HG03045 (cell line): Measurements from ENCODE around the gene HHEX.
A peak's percentile ranks its signal among the peaks of the same experiment; 100 is the strongest.
"Not testable (repeated sequence)": the region's sequence is repeated elsewhere in the genome, so short reads cannot be mapped to it uniquely, and the experiment has no call there.

Source experiments
- ATAC-seq: cut with Tn5 transposase; IDR thresholded peaks from one replicate; pipeline ENCODE4 v1.9.1; 2021; ENCODE audit warnings: mild to moderate bottlenecking, moderate library complexity; ENCODE audit not compliant: unreplicated experiment

HHEX gene

DNA sequence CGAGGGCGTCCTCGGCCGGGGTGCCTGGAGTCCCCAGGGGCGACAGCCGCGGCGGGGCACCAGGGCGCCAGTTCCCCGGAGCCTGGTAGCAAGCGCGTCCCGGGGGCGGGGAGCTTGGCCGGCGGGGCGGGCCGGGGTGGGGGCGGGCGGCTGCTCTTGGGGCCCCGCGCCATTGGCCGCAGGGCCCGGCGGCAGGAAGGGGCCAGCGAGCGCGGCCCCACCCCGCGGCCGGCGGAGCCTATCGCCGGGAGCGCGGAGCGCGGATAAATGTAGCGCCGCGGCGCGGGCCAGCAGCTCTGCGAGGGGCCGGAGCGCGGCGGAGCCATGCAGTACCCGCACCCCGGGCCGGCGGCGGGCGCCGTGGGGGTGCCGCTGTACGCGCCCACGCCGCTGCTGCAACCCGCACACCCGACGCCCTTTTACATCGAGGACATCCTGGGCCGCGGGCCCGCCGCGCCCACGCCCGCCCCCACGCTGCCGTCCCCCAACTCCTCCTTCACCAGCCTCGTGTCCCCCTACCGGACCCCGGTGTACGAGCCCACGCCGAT lies at the start of gene HHEX:
HHEX (plus strand) TSS at position 293 of the 548 bp plus-strand sequence; CDS start at position 325, 32 bp downstream.
- peak; percentile 60 for ATAC-seq

DNA sequence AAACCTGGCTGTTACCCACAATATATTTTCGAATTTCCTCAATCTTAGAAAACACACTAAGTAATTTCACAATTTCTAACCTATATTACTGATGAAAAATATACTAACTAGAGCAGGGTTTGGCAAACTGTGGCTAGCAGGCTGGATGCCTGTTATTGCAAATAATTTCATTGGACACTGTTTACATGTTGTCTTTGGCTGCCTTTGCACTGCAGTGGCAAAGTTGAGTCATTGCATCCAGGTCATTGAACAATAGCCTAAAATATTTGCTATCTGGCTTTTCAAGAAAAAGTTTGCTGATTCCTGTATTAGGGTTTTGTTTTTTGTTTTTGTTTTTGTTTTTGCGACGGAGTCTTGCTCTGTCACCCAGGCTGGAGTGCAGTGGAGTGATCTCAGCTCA lies 49.6 kb upstream of the HHEX start:
- ATAC-seq = no peak

DNA sequence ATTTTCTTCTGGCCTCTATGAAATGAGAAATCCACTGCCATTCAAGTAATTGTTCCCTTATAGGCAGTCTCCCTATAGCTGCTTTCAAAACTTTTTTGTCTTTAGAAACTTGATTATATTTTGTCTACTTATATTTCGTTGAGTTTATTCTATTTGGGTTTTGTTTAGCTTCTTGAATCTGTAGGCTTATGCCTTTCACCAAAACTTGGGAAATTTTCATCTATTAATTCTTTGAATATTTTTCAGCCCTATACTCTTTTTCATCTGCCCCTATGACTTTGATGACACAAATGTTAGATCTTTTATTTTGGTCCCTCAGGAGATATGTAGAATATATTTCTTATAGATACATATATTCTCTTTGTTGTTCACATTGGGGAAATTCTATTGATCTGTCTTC lies 48.3 kb upstream of the HHEX start:
- ATAC-seq = no peak

DNA sequence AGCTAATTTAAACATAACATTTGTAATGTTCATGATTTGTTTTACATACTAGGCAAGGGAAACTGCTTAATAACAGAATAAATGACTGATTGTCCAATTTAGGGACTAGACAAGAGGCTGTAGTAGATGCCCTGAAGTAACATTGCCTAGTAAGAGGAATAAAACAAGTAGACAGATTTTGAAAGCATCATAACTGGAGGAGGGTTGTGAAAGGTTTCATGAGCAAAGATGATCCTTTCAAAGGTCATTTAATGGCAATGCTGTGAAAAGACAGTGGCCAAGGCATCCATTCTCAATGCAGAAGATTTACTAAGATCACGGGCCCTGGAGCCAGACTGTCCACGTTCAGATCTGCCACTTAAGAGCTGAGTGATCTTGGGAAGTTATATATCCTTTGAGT lies 44.8 kb upstream of the HHEX start:
- no peak for ATAC-seq

DNA sequence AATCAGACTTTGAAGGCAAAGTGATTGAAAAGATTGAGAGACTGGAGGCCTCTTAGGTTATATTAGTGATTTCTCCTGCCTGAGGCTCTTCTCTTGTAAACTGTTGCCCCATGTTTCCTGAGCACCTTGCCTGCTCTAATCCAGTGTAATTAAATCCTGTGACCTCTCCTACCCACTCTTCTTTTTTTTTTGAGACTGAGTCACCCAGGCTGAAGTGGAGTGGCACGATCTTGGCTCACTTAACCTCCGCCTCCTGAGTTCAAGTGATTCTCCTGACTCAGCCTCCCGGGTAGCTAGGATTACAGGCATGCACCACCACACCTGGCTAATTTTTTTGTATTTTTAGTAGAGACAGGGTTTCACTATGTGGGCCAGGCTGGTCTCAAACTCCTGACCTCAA lies 38.9 kb upstream of the HHEX start:
- ATAC-seq = not testable (repeated sequence)

DNA sequence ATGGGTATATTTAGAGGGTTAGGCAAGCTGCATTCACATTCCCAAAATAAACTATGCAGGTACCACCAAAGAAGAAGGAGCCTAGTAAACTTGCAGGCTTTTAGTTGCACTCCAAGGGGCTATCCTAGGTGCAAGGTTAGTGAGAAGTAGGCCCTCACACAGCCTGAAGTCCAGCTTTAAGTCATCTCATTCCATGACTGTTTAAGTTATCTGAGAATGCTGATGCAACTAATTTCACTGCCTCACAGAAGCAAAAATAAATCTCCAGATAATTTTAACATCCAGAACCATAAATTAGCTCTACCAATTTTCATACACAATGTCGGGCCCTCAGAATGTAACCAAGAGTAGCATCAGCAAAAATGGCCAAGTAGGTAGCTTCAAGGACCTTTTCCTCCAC lies 34.3 kb upstream of the HHEX start:
- no peak for ATAC-seq

DNA sequence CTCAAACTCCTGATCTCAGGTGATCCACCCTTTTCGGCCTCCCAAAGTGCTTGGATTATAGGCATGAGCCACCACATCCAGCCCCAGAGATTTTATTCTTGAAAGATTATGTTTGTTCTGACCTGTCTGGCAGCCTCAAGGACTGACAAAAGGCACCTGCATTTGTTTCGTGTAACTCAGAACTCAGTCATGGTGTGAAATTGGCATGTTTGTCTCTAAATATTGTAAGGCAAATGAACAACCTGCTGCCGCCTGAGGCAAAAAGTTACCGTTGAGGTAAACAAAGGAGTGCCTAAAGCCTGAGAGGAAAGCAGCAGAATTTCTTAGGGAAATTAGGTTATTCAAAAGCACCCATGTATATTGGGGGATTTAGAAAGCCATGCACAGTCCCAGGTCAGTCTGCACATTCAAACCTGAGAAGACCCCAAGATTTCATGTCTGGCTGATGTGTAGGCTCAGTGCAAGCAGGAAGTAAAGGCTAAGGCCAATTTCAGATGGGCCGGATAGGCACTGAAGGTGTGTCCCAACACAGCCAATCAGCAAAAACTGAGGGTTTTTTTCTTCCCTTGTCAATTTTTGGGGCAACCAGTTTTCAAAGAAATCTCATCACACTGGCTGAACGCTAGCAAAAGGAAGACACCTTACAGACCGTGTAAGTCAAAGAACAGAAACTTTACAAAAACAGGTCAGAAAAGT lies 33.3 kb upstream of the HHEX start:
- ATAC-seq = no peak

DNA sequence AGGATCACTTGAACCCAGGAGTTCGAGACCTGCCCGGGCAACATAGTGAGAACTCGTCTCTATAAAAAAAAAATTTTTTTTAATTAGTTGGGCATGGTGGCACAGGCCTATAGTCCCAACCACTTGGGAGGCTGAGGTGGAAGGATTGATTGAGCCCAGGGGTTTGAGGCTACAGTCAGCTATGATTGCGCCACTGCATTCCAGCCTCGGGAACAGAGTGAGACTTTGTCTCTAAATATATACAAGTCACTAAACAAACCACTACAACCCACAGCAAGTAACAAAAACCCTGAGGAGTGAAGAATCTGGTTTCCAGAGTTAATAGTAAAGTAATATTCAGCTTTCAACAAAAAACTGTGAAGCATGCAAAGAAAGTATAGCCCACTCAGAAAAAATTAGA lies 32.7 kb upstream of the HHEX start:
- ATAC-seq = no peak

DNA sequence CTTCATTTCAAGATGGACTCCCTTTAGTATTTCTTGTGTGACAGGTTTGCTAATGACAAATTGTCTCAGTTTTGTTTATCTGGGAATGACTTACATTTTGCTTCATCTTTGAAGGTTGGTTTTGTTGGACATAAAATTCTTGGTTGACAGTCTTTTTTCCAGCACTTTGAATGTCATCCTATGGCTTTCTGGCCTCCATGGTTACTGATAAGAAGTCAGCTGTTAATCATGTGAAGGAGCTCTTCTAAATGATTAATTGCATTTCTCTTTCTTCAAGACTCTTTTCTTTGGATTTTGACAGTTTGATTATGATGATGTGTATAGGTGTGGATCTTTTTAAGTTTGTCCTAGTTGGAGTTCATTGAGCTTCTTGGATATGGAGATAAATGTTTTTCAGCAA lies 26.9 kb upstream of the HHEX start:
- ATAC-seq = no peak

DNA sequence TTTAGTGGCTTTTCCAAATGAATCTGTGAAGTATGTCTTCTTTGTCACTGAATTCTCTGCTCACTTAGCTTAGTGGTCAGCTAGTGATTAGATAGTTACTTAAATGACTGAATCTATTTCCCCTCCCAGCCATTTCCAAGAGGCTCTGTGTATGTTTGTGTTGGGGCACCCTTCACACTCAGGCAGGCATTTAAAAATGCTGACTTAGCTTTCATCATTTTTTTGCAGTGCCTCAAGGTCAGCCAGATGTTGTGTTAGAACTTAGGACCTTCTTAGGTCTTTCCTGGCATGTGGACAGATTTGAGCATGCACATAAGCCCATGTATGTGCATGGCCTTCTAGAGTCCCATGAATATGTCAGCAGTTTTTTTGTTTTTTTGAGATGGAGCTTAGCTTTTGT lies 25.4 kb upstream of the HHEX start:
- ATAC-seq = no peak

DNA sequence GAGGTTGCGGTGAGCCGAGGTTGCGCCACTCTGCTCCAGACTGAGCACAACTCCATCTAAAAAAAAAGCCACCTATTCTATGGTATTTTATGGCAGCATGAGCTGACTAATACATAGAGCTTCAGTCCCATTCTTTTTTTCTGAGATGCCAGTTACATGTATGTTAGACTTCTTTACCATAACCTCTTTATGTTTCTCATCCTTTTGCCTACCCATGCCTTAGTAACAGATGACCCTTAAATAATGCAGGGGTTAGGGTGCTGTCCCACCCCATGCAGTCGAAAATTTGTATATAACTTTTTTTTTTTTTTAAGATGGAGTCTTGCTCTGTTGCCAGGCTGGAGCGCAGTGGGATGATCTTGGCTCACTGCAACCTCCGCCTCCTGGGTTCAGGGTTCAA lies 22.7 kb upstream of the HHEX start:
- ATAC-seq = no peak

DNA sequence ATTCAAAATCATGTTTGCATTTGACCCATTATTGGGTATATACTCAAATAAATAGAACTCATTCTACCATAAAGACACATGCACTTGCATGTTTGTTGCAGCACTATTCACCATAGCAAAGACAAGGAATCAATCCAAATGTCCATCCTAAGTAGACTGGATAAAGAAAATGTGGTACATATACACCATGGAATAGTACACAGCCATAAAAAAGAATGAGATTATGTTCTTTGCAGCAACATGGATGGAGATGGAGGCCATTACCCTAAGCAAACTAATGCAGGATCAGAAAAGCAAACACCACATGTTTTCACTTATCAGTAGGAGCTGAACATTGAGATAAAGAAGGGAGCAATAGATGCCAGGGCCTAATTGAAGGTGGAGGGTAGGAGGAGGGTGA lies 12.0 kb upstream of the HHEX start:
- ATAC-seq = no peak

DNA sequence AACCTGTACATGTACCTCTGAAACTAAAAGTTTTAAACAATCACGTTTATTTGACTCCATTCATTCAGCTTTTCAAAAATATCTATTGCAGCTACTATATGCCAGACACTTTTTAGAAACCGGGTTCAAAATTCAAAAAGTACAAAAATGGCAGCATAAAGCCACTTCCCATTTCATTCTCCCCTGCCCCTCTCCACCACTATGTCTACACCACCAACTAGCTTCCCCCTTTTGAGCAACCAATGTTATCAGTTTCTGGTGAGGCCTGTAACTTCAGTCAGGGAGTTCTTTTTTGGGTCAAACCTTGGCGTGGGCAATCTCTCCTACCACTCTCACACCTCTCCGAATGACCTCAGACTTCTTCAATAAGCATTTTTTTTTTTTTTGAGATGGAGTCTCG lies 11.5 kb upstream of the HHEX start:
- no peak for ATAC-seq

DNA sequence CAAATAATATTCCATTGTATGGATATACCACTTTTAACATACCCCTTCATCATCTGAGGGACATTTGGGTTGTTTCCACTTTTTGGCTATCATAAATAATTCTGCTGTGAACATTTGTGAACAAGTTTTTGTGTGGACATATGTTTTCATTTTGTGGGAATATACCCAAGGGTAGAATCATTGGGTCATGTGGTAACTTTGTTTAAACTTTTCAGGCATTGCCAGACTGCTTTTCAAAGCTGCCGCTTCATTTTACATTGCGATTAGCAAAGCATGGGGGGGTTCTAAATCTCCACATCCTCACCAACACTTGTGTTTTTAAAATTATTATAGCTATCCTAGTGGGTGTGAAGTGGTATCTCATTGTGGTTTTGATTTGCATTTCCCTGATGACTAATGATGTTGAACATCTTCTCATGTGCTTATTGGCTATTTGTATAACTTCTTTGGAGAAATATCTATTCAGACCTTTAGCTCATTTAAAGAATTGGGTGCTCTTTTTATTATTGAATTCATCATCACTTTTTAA lies 8.4 kb upstream of the HHEX start:
- ATAC-seq = no peak

DNA sequence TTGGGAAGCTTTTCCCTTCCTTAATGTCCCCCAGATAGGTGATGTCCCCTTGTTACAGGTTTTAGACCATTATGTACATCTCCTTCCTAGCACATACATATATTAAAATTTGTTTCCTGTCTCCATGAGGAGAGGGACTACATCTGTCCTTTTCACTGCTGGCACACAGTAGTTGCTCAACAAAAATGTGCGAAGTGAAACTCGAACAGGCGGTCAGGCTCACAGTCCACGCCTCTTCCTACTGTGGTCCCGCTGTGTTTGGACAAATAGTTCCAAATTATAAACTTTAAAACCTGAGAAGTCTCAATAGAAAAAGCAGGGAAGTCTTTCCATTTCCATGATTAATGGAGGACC lies 1.2 kb upstream of the HHEX start:
- no peak for ATAC-seq

DNA sequence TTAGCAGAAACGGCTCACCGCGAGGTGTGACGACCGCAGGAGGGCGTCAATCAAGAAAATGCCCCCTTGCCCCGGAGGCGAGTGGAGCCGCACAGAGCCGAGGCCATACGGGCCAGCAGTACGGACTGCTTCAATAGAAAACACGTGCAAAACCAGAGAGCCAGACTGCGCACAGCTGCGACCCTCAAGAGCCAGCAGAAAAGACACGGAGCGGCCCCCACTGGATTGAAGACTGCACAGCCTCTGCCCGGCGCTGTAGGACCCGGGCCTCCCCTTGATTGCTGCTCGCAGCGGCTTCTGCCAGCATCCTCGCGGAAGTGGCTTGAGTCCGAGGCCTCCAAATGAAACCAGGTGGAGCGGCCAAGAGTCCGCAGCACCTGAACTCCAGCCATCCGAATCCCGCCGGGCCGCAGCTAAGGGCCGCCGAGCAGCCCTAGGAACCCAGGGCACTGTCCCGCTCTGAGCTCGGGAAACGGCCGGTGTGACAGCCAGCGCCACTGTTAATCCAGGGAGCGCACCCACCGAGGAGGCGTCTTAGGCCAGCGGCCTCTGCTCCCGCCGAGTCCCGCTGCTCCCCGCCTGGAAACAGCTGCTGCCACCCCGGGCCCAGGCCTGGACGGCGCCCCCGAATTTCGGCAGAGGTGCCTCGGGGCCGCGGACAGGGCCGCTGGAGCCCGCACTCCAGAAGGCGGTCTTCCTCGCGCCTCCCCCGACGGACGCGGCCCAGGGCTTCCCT lies 660 bp upstream of the HHEX start:
- peak; percentile 29 for ATAC-seq

DNA sequence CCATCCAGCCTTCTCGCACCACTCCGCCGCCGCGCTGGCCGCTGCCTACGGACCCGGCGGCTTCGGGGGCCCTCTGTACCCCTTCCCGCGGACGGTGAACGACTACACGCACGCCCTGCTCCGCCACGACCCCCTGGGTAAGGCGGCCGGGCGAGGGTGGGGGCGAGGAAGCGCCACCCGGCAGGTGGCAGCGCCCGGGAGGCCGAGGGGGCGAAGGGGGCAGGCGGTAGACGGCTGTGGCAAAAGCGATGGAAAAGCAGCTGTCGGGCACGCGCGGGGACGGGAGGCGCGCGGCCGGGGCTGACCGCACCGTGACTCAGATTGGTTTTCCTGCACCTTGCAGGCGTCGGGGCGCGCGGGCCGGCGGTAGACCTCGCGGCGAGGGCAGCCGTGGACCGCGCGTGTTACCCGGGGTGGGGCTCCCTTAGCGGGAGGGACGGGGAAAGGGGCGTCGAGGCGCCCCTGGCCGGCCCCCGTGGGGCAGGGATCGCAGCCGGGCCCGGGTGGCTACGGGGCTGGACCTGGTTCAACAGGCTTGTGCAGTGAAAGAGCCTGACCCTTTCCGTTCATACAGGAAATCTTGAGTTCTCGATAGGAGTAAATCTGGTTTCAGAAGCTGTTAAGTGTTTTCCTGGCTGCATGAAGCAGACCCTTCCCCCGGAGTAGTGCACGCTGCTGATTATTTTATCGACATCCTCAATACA lies 608 bp downstream of the HHEX start:
- peak; percentile 25 for ATAC-seq

DNA sequence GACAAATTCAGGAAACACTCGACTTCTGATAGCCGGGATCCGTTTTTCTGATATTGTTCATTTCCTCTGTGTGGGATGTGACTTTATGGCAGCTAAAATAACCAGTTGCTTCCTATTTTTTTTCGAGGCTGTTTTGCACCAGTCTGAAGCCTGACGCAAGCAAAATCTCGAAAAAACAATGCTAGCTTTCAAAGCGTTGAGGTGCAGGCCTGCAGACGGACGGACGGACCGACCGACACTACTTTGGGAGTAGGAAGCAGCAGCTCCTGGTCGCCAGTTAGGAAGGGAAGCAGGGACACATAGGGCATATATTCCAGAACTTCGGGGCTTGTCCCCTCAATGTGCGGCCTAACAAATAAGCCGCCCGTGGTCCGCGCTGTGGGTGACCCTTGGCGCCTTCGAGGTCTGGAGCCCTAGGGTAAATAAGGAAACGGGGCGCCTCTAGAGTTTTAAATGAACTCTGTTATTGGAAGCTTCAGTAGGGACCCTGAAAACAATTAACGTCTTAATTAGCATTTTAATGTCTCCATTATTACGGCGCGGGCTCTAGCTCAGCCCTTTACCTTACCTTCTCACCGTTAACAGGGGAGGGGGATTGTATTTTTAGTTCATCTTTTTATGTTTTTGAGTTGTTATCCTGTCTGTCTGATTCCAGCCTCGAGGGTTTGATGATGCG lies 1.3 kb downstream of the HHEX start:
- no peak for ATAC-seq

DNA sequence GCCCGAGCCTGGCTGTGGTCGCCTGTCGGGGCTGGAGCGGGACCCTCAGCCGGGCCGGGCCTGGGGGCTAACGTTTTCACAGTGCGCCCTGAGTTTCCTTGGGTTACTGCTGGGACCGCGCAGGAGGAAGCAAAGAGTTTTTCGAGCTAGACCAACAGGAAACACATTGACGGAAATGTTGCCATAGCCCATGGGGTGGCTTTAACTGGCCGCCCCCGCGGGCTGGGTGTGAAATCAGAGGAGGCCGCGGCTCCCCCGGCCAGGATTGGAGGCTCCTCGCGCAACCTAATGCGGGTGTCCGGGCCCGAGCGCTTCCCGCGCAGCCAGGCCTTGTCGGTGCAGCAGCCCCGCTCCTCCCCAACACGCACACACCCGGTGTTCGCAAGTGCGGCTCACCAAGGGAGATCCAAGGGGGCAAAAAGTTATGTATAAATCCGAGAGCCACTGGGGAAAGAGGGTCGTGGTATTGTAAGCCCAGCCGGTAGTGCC lies 1.9 kb downstream of the HHEX start:
- ATAC-seq = no peak

DNA sequence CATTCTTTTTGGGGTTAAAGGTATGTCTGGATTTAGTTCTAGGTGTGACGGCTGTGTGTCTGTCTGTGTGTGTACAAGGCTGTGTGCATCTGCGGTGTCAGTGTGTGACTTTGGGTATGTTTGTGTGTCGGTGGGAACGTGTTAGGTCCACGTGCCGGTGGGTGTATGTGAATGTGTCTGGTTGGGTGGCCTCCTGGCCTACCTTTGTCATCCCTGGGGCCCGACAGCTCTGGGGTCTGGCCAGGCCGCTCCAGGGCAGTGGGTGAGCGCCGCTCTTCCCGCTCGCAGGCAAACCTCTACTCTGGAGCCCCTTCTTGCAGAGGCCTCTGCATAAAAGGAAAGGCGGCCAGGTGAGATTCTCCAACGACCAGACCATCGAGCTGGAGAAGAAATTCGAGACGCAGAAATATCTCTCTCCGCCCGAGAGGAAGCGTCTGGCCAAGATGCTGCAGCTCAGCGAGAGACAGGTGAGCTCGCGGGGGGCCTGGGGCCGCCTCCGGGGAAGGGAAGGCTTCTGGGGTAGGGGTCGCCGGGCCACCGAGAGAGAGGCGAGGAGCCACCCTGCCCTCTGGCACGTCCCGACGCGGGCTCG lies 2.4 kb downstream of the HHEX start:
- ATAC-seq = no peak
